Measurements from ENCODE around the gene TRPC6.
"Not testable (repeated sequence)": the region's sequence is repeated elsewhere in the genome, so short reads cannot be mapped to it uniquely, and the experiment has no call there.

Gene TRPC6

DNA sequence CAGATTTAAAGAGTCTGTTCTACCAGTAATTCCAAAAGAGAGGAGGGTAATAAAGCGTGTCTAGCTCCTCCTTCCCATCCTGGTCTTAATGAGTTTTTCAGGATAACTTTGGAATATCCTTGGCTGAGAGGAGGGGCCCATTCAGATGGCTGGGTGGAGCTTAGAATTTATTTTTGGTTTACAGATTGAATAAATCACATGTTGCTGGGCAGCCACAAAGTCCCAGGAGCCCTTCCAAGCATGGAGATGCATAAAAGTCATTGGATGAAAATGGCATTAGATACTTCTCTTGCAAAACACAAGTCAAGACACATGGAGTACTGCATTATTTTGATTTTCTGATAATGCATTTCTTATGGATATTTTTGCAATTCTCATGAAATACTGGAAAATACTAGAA lies 139.0 kb downstream of the TRPC6 start:
- no peak for DNase-seq (ENCODE audit: low spot score)
- TF ChIP-seq, protein P1, sequence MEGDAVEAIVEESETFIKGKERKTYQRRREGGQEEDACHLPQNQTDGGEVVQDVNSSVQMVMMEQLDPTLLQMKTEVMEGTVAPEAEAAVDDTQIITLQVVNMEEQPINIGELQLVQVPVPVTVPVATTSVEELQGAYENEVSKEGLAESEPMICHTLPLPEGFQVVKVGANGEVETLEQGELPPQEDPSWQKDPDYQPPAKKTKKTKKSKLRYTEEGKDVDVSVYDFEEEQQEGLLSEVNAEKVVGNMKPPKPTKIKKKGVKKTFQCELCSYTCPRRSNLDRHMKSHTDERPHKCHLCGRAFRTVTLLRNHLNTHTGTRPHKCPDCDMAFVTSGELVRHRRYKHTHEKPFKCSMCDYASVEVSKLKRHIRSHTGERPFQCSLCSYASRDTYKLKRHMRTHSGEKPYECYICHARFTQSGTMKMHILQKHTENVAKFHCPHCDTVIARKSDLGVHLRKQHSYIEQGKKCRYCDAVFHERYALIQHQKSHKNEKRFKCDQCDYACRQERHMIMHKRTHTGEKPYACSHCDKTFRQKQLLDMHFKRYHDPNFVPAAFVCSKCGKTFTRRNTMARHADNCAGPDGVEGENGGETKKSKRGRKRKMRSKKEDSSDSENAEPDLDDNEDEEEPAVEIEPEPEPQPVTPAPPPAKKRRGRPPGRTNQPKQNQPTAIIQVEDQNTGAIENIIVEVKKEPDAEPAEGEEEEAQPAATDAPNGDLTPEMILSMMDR (IDR thresholded peaks at IDR 0.05; ENCODE audit: extremely low read depth, missing control alignments), result no peak

DNA sequence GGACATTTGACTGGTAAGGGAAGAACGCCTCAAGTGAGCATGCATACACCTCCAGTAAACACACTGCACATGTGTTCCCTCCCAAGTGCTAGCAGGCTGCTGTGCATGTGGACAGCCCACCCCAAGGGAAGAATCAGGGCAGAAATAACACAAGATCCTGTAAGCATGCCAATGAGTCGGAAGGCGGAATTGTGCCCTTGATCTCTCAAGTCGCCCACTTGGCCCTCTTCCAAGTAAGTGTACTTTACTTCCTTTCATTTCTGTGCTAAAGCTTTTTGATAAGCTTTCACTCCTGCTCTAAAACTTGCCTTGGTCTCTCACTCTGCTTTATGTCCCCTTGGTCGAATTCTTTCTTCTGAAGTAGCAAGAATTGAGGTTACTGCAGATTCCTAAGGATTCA lies 139.6 kb downstream of the TRPC6 start:
- DNase-seq (ENCODE audit: low spot score), result no peak
- TF ChIP-seq, protein P1 (IDR thresholded peaks at IDR 0.05; ENCODE audit: extremely low read depth, missing control alignments), result no peak

DNA sequence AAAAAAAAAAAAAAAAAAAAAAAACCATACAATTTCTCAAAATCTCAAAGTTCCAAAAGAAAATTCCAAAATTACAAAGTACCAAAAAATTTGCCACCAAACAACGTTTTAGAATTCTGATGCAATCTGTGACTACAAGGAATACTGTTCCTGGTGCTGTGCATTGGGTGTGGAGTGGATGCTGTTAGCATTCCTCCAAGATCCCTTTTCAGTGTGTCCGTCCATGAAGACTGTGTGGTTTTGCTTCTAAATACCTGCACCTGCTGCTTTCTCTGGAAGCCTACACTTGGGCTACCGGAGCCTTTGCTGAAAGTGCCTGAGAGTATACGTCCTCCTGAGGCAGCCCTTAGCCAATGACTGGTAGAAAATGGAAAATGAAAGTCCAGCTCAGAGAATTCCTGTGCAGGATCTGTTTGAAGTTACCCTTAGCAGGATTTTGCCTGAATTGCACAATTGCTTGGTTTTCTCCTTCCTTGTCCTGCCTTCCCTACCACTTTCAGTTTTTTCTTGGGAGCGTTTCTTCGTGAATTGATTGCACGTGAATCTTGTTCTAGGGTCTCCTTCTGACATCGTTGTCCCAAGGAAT lies 140.8 kb downstream of the TRPC6 start:
- no peak for DNase-seq (ENCODE audit: low spot score)
- TF ChIP-seq, protein P1 (IDR thresholded peaks at IDR 0.05; ENCODE audit: extremely low read depth, missing control alignments), result no peak

DNA sequence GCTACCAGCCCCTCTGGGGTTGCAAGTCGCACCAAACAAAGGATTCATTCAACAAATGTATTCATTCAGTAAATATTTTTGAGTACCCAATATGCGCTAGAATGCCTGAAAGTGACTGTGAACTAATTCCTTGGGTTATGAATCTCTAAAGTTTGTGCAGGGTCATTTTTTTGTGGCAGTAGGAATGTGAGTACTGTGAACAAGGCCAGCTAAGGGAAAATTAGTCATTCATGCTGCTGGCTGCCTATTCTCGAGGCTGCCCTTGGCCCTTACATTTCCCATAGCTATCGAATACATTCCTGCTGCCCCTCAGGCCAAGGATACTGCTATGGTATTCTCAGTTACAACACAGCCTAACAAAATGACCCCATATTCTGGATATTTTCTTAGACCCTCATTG lies 141.6 kb downstream of the TRPC6 start:
- TF ChIP-seq, protein P1 (IDR thresholded peaks at IDR 0.05; ENCODE audit: extremely low read depth, missing control alignments), result no peak
- DNase-seq (ENCODE audit: low spot score), result no peak

DNA sequence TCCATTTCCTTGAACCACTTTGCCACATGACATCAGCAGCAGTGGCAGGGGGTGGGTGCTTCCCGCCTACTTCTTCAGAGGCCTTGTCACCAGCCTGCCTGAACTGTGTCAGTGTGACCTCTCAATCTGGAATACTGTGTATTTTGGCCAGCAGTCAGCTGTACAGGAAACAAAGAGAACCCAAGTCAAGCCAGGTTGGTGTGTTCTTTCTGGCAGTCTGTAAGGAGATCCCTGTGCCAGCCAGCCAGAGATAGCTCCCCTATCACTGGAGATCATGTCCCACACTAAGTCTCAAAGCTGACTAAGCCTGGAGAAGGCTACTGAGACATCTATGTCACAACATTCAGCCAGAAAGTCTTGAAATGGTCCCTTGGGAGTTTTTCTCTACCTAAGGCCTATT lies 142.1 kb downstream of the TRPC6 start:
- DNase-seq (ENCODE audit: low spot score), result no peak
- TF ChIP-seq, protein P1 (IDR thresholded peaks at IDR 0.05; ENCODE audit: extremely low read depth, missing control alignments), result no peak

DNA sequence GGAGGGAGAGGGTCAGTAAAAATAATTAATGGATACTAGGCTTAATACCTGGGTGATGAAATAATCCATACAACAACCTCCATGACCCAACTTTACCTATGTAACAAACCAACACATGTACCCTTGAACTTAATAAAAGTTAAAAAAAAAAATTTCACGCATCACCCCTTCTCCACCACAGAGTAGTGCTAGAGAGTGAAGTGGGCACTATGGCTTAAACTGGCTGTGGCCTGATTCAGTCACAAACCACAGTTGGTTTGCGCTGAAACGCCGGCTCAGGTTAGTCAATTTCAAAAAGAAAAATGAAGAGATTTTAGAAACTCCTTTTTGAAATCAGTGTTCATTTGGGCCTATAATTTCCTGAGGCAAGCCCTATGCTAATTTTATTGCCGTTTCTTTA lies 144.3 kb downstream of the TRPC6 start:
- TF ChIP-seq, protein P1 (IDR thresholded peaks at IDR 0.05; ENCODE audit: extremely low read depth, missing control alignments), result no peak

DNA sequence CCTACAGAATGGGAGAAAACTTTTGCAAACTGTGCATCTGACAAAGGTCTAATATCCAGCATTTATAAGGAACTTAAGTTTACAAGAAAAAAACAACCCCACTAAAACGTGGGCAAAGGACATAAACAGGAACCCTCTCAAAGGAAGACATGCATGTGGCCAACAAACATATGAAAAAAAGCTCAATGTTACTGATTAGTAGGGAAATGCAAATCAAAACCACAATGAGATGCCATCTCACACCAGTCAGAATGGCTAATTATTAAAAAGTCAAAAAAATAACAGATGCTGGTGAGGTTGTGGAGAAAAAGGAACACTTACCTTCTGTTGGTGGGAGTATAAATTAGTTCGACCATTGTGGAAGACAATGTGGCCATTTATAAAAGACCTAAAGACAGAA lies 145.1 kb downstream of the TRPC6 start:
- DNase-seq (ENCODE audit: low spot score), result not testable (repeated sequence)

More for the DNA sequence above, 144.3 kb downstream of the TRPC6 start:
- no peak for DNase-seq (ENCODE audit: low spot score)

DNA sequence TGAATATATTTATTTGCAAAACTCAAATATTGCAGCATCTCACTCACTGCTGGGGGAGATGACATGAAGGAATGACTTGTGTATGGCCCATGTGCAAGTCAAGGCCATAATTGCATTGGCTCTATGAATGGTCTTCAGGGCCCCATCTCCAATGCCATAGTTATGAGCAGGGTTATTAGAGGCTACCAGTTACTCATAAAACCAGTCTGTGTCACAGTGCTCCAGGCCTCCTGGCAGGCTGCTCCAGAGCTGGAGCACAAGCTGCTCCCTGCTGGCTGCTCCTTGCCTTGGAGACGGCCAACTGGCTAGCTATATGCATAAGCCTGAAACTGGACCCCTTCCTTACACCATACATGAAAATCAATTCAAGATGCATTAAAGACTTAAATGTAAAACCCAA lies 145.7 kb downstream of the TRPC6 start:
- TF ChIP-seq, protein P1 (IDR thresholded peaks at IDR 0.05; ENCODE audit: extremely low read depth, missing control alignments), result no peak
- no peak for DNase-seq (ENCODE audit: low spot score)

All from GM20000 (cell line).